GM12872 (cell line): ENCODE results near the gene VPS35L.

Experiments used
- TF ChIP-seq, protein P1 (sequence below): IDR thresholded peaks from 3 replicates; pipeline ENCODE4 v1.5.1; 2011; ENCODE audit warnings: low read depth, mild to moderate bottlenecking, low read length, moderate library complexity; ENCODE audit not compliant: insufficient read depth

VPS35L gene

DNA sequence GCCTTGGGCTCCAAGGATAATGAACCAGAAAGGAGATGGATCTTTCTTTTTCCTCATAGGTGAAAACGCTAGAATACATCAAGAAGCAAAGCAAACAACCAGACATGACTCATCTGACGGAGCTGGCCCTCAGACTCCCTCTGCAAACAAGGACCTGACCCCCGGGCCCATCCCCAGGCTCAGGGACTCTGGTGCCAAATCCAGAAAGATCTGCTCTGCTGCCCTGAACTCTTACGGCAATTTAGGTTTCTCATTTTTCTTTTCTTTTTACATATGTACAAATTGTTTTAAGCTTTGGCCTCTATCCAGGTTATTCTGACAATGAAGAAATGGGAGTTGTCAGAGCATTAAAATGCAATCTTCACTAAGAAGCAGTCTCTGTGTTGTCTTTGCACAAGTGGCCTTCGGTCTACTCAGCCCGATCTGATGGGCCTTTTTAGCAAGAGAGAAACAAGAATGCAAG, 144.8 kb downstream of the VPS35L start:
- TF ChIP-seq, protein P1, sequence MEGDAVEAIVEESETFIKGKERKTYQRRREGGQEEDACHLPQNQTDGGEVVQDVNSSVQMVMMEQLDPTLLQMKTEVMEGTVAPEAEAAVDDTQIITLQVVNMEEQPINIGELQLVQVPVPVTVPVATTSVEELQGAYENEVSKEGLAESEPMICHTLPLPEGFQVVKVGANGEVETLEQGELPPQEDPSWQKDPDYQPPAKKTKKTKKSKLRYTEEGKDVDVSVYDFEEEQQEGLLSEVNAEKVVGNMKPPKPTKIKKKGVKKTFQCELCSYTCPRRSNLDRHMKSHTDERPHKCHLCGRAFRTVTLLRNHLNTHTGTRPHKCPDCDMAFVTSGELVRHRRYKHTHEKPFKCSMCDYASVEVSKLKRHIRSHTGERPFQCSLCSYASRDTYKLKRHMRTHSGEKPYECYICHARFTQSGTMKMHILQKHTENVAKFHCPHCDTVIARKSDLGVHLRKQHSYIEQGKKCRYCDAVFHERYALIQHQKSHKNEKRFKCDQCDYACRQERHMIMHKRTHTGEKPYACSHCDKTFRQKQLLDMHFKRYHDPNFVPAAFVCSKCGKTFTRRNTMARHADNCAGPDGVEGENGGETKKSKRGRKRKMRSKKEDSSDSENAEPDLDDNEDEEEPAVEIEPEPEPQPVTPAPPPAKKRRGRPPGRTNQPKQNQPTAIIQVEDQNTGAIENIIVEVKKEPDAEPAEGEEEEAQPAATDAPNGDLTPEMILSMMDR: no peak

DNA sequence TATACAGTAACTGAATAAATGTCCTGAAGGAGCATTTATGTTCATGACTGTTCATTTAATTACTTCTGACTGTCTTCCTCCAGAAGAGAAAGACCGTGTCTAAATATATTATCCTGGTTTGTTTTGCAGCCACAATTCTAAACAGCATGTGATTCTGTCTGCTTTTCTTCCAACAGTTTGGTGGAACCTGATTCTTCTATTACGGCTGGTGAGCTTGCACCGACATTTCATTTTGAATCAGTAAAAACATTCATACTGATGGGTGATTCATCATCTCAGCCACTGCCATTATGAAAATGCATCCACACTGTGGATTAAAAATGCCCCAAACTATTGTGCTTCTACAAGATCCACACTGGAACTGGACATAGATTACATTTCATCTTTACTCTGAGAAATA, 145.6 kb downstream of the VPS35L start:
- TF ChIP-seq, protein P1: no peak

DNA sequence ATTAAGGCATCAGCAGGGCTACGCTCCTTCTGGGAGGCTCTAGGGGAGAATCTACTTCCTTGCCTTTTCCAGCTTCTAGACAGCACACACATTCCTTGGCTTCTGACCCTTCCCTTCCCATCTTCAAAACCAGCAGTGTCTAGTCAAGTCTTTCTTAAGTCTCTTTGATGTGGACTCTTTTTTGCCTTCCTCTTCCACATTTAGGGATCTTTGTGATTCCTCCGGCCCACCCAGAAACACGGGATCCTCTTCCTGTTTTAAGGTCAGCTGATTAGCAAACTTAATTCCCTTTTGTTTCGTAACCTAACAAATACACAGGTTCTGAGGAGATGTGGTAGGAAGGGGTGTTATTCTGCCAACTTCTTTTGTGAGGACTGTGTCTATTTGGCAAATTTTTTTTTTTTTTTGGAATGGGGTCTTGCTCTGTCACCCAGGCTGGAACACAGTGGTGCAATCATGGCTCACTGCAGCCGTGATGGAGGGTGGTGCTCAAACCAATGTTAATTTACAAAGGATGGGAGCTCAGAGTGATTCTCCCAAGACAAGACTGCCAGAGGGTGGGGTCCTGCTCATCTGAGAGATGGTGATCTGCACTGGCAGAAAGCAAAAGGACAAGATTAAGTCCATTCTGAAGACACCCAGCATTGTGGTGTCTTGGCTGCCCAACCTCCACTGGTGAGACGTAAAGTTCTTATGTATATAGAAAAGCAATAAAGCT, 147.8 kb downstream of the VPS35L start:
- TF ChIP-seq, protein P1: no peak

DNA sequence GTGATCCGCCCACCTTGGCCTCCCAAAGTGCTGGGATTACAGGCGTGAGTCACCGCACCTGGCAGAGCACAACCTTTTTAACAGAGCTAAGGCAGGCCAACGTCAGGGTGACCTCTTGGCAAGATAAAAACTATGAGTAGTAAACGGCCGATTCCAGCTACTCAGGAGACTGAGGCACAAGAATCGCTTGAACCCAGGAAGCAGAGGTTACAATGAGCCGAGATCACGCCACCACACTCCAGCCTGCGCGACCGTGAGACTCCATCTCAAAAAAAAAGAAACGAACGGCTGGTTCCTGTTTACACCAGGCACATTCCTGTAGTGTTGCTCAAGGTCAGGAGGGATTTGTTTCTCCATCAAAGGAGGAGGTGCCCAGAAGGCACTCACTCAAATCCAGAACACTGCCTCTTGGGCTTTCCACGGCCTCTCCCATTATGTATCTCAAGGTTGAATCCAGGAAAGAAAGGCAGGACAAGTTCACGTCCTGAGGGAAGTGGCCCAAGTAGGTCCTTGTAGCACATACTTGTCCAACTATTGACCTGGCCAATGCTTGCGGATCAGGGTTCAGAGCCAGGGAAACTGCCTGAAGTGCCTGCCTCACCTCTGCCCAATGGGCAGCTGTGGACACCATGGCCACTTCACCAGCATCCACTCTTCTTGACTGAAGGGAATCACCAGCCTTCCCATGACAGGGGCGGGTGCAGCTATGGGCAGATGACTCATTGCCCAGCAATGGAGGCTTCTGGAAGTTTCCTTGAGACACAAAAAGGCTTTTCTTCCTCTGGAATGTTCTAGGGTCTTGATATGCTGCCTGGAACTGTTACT, 149.0 kb downstream of the VPS35L start:
- TF ChIP-seq, protein P1: no peak

DNA sequence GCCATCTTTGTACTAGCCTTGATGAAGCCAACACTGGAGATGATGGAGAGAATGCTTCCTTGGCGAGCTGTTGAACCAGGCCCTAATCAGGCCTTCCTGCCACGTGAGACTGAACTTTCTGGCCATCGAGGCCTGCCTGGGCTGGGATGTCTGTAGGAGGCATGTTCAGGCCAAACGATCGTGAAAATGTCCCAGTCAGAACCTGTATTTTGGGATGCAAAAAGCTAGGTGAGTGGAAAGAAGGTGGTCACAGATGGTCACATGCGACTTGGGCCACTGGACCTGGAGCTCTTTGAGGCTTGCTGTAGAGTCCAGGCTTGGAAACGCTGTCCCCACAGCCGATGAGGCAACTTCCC, 149.6 kb downstream of the VPS35L start:
- TF ChIP-seq, protein P1: no peak

DNA sequence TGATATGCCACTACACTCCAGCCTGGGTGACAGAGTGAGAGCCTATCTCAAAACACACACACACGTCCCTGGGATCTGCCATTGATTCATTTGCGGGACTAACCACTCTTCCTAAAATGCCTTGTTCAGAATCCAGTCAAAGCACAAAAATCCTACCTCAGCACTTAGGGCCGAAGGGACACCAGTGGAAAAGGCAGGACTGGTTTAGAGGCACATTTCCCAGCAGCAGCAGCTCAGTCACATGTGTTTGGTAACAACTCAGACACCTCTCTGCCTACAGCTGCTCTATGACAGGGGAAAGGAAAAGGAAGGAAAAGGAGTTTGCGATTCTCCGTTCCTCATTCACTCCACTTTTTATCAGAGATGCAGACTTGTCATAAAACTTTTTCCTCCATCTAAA, 150.3 kb downstream of the VPS35L start:
- TF ChIP-seq, protein P1: no peak

DNA sequence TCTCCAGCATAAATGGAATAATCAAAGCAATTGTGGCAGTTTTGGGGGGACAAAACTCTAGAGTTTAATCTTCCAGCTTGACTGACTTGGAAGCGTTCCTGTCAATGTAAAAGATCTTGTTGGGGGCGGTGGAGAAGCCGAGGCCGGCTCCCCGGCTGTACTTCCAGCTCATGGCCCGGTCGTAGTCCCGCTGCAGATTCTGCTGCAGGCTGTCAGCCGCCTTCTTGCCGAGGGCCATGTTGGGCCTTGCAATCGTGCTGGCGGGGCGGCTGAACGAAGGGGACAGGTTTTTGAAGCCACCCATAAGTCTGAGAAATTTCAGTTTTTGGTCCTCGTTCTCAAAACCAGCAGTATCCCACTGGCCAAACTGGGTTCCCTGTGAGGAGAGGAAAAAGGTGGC, 151.3 kb downstream of the VPS35L start:
- TF ChIP-seq, protein P1: no peak
